NB4 (cell line): ENCODE data around the gene SPATA20.
A peak's percentile ranks its signal among the peaks of the same experiment; 100 is the strongest.

Experiments
- DNase-seq: peaks from one replicate; pipeline ENCODE4 v3.0.0; 2010; ENCODE audit warnings: low read depth
- H3K4me3 ChIP-seq: one replicate; pipeline ENCODE4 v1.5.1; 2011; ENCODE audit warnings: mild to moderate bottlenecking, low read depth, low read length, moderate library complexity
- MYC ChIP-seq: IDR thresholded peaks from 2 replicates; pipeline ENCODE4 v1.6.1; 2011; ENCODE audit warnings: low read depth, low read length
- POLR2A ChIP-seq: IDR thresholded peaks from 2 replicates; pipeline ENCODE4 v1.6.1; 2011; ENCODE audit warnings: mild to moderate bottlenecking; ENCODE audit not compliant: insufficient read length; ENCODE audit errors: extremely low read depth
- TF ChIP-seq, protein P1 (sequence below): IDR thresholded peaks from one replicate; pipeline ENCODE4 v1.5.1; 2012; ENCODE audit warnings: low read depth, low read length
- TF ChIP-seq, protein P2 (sequence below): IDR thresholded peaks from 2 replicates; pipeline ENCODE4 v1.6.1; 2011; ENCODE audit warnings: low read depth, low read length

Gene SPATA20

DNA sequence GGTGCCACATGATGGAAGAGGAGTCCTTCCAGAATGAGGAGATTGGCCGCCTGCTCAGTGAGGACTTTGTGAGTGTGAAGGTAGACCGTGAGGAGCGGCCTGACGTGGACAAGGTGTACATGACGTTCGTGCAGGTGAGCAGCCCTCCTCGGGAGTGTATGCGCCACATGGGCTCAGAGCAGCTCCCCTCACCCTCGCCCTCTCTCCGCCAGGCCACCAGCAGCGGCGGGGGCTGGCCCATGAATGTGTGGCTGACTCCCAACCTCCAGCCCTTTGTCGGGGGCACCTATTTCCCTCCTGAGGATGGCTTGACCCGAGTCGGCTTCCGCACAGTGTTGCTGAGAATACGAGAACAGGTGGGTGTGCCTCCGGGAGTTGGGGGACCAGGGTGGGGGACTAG is 1.9 kb downstream of the SPATA20 start:
- TF ChIP-seq, protein P1, sequence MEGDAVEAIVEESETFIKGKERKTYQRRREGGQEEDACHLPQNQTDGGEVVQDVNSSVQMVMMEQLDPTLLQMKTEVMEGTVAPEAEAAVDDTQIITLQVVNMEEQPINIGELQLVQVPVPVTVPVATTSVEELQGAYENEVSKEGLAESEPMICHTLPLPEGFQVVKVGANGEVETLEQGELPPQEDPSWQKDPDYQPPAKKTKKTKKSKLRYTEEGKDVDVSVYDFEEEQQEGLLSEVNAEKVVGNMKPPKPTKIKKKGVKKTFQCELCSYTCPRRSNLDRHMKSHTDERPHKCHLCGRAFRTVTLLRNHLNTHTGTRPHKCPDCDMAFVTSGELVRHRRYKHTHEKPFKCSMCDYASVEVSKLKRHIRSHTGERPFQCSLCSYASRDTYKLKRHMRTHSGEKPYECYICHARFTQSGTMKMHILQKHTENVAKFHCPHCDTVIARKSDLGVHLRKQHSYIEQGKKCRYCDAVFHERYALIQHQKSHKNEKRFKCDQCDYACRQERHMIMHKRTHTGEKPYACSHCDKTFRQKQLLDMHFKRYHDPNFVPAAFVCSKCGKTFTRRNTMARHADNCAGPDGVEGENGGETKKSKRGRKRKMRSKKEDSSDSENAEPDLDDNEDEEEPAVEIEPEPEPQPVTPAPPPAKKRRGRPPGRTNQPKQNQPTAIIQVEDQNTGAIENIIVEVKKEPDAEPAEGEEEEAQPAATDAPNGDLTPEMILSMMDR, result no peak
- no peak for TF ChIP-seq MYC
- no peak for TF ChIP-seq POLR2A
- TF ChIP-seq, protein P2, sequence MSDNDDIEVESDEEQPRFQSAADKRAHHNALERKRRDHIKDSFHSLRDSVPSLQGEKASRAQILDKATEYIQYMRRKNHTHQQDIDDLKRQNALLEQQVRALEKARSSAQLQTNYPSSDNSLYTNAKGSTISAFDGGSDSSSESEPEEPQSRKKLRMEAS, result no peak
- no peak for DNase-seq
- no peak overlapping the region for H3K4me3 ChIP-seq

DNA sequence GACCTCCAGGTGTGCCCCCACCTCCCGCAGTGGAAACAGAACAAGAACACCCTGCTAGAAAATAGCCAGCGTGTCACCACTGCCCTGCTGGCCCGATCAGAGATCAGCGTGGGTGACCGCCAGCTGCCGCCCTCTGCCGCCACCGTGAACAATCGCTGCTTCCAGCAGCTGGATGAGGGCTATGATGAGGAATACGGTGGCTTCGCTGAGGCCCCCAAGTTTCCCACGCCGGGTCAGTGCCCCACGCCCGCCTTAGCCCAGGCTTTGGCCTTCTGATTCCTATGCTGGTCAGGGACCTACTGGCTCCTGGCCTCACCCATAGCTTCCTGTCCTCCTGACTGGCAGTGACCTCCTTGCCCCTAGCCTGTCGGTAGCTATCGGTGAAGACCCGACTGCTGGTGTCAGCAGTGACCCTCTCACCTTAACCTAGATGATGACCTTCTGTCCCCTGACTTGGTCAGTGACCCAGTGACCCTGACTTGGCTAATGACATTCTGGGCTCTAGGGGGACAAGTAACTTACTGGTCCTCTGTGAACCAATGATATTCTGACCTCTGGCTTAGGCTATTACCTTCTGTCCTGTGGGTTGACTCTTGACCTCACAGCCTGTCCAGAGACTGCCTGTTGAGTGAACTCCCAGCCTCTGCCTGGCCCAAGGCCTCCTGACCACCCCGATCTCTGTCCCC is 2.4 kb downstream of the SPATA20 start:
- DNase-seq, result no peak
- TF ChIP-seq MYC (no peak), POLR2A (no peak)
- TF ChIP-seq, protein P1, result no peak
- TF ChIP-seq, protein P2, result no peak

DNA sequence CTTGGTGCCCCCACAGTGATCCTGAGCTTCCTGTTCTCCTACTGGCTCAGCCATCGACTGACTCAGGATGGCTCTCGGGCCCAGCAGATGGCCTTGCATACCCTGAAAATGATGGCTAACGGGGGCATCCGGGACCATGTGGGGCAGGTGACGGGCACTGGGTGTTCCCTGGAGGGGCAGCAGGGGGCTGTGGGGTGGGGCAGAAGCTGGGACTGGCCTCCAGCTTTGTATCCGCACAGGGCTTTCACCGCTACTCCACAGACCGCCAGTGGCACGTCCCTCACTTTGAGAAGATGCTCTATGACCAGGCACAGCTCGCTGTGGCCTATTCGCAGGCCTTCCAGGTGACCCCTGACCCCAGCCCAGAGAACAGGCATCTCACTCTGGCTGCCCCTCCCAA is 3.0 kb downstream of the SPATA20 start:
- DNase-seq, result no peak
- no peak for TF ChIP-seq MYC
- TF ChIP-seq, protein P2, result no peak
- TF ChIP-seq, protein P1, result no peak
- TF ChIP-seq POLR2A, result no peak
- H3K4me3 ChIP-seq, result no peak overlapping the region

More for the DNA sequence above, 2.4 kb downstream of the SPATA20 start:
- H3K4me3 ChIP-seq, result no peak overlapping the region

DNA sequence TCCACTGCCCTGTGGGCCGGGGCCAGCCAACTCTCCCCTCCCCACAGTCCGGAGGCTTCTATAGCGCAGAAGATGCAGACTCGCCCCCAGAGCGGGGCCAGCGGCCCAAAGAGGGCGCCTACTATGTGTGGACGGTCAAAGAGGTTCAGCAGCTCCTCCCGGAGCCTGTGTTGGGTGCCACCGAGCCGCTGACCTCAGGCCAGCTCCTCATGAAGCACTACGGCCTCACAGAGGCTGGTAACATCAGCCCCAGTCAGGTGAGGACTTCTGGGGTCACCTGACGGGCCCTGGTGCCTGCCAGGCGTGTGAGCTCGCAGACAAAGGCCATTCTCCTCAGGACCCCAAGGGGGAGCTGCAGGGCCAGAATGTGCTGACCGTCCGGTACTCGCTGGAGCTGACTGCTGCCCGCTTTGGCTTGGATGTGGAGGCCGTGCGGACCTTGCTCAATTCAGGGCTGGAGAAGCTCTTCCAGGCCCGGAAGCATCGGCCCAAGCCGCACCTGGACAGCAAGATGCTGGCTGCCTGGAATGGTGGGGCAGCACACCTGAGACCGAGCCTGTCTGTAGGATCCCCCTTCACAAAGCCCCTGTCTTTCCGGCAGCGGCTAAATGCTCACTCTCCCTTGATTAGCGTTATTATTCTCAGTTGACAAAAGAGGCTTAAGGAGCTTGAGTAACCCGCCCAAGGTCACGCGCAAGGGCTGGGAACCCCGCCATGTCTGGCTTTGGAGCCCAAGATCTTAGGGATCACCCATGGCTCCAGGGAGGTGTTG is 3.9 kb downstream of the SPATA20 start:
- H3K4me3 ChIP-seq, result no peak overlapping the region
- peak; percentile 68 for DNase-seq
- TF ChIP-seq, protein P1, result peak; percentile 67
- TF ChIP-seq, protein P2, result peak; percentile 23; the same call in 1 of the 2 replicates
- TF ChIP-seq POLR2A, result no peak

DNA sequence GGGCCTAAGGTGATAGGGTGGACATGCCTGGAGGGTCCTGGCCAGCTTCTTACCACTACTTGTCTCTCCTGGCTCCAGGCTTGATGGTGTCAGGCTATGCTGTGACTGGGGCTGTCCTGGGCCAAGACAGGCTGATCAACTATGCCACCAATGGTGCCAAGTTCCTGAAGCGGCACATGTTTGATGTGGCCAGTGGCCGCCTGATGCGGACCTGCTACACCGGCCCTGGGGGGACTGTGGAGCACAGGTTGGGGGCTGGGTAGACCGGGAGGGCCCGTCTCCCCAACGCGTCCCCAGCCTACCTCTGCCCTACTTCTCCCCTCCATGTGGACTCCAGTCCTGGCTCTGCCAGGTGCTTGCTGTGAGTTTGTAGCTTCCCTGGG is 4.5 kb downstream of the SPATA20 start:
- DNase-seq, result no peak
- no peak for TF ChIP-seq POLR2A
- TF ChIP-seq, protein P2, result no peak
- TF ChIP-seq, protein P1, result no peak
- no peak for TF ChIP-seq MYC
- no peak overlapping the region for H3K4me3 ChIP-seq
